Cardiac septum (tissue), 1 donor: ENCODE data around the gene CALU. TPM values are rescaled to one million over a fixed set of nuclear protein-coding genes. Genes with fewer than 3 reads are reported as not detected.

Experiments used
- DNase-seq: peaks from one replicate; pipeline ENCODE4 v3.0.0-alpha.2; 2020; ENCODE audit warnings: low spot score
- intact Hi-C: fragments of 100-400 bp; cut with DNase I; formaldehyde crosslinking; loops from one replicate; pipeline ENCODE4 v1.14.0; 2022
- total RNA-seq: library from RNA; stranded (reverse); fragmentation: NEBNext Ultra II Directional; extraction: Animal tissue kit (Norgen Biotek cat#: 25700); gene quantifications from one replicate; pipeline ENCODE4 v1.2.1, GENCODE V29; 2021
- donor health status: DM: no; HTN: no; CAD: no.

CALU gene
- total RNA-seq, 1 donor from 2014 or later: 326 TPM

GRCh38 chr7:128718967-128719642 lies 20.1 kb upstream of the CALU start:
- DNase-seq: no peak

GRCh38 chr7:128721376-128721775 lies 17.8 kb upstream of the CALU start:
- no peak for DNase-seq
- intact Hi-C loops: no loop called here

More at GRCh38 chr7:128718967-128719642, 20.1 kb upstream of the CALU start:
- intact Hi-C loops: no loop called here

- DNase-seq: no peak
- intact Hi-C loops: no loop called here
Measured at GRCh38 chr7:128724743-128725142, 14.4 kb upstream of the CALU start.

GRCh38 chr7:128725531-128725930 lies 13.6 kb upstream of the CALU start:
- intact Hi-C loops: no loop called here
- DNase-seq: no peak

- intact Hi-C loops: no loop called here
- DNase-seq: no peak
Measured at GRCh38 chr7:128726059-128726736, 13.0 kb upstream of the CALU start.

- no peak for DNase-seq
- intact Hi-C loops: no loop called here
Measured at GRCh38 chr7:128726737-128727072, 12.5 kb upstream of the CALU start.

GRCh38 chr7:128727239-128727638 lies 11.9 kb upstream of the CALU start:
- no peak for DNase-seq
- intact Hi-C loops: no loop called here

- intact Hi-C loops: no loop called here
- DNase-seq: no peak
Measured at GRCh38 chr7:128728598-128728997, 10.6 kb upstream of the CALU start.

- DNase-seq: no peak
- intact Hi-C loops: no loop called here
Measured at GRCh38 chr7:128729494-128729893, 9.7 kb upstream of the CALU start.

- DNase-seq: no peak
- intact Hi-C loops: no loop called here
Measured at GRCh38 chr7:128731184-128731583, 8.0 kb upstream of the CALU start.

GRCh38 chr7:128732521-128733277 lies 6.5 kb upstream of the CALU start:
- intact Hi-C loops: no loop called here
- DNase-seq: no peak

- intact Hi-C loops: no loop called here
- DNase-seq: no peak
Measured at GRCh38 chr7:128733278-128733645, 5.9 kb upstream of the CALU start.

GRCh38 chr7:128734890-128735289 lies 4.3 kb upstream of the CALU start:
- intact Hi-C loops: loop anchor here (5.0 kb wide), 1 partner anchor 132 kb away; a partner anchor contains a TSS
- no peak for DNase-seq

GRCh38 chr7:128735436-128735835 lies 3.7 kb upstream of the CALU start:
- DNase-seq: no peak
- intact Hi-C loops: loop anchor here (5.0 kb wide), 1 partner anchor 132 kb away; a partner anchor contains a TSS

- no peak for DNase-seq
- intact Hi-C loops: loop anchor here (5.0 kb wide), 1 partner anchor 130 kb away; a partner anchor contains a TSS
Measured at GRCh38 chr7:128737441-128737840, 1.7 kb upstream of the CALU start.

GRCh38 chr7:128737867-128738385 lies 1.2 kb upstream of the CALU start:
- intact Hi-C loops: loop anchor here (2.0 to 5.0 kb wide), 2 partner anchors 89 to 129 kb away; a partner anchor contains a TSS
- DNase-seq: no peak

- intact Hi-C loops: loop anchor here (2.0 to 5.0 kb wide), 2 partner anchors 88 to 129 kb away; a partner anchor contains a TSS
- no peak for DNase-seq
Measured at GRCh38 chr7:128738570-128739047, 550 bp upstream of the CALU start.

- intact Hi-C loops: loop anchor here (2.0 to 5.0 kb wide), 2 partner anchors 87 to 127 kb away; a partner anchor contains a TSS
- no peak for DNase-seq
Measured at GRCh38 chr7:128739990-128740682, 977 bp downstream of the CALU start.

- intact Hi-C loops: no loop called here
- no peak for DNase-seq
Measured at GRCh38 chr7:128740996-128741395, 1.8 kb downstream of the CALU start.
